CD4-positive, CD25-positive, alpha-beta regulatory T cell (primary cell): ENCODE results near the gene TRPC6. TPM values are rescaled to one million over a fixed set of nuclear protein-coding genes. Genes with fewer than 3 reads are reported as not detected.

Source experiments
- ATAC-seq, 2 donors: fragments of 150-1000 bp; cut with Tn5 transposase; one replicate each; pipeline ENCODE4 v1.10.0; 2021; ENCODE audit warnings: low read depth in 2 of 2, moderate number of reproducible peaks in 2 of 2, moderate library complexity in 1 of 2
- DNase-seq, 3 donors: peaks; one replicate each; pipeline versions ENCODE4 v3.0.0 to v3.0.0-alpha.2; 2012 to 2022; ENCODE audit warnings: mixed read lengths in 1 of 3
- H3K27ac ChIP-seq: one replicate; pipeline ENCODE4 v1.7.0; 2013; ENCODE audit warnings: mild to moderate bottlenecking, low read length; ENCODE audit not compliant: insufficient read depth, poor library complexity, severe bottlenecking
- H3K27me3 ChIP-seq: one replicate; pipeline ENCODE4 v1.7.0; 2013; ENCODE audit warnings: low read length; ENCODE audit not compliant: control insufficient read depth, insufficient read depth
- H3K36me3 ChIP-seq: one replicate; pipeline ENCODE4 v1.7.0; 2013; ENCODE audit warnings: mild to moderate bottlenecking, low read length, moderate library complexity; ENCODE audit not compliant: control insufficient read depth, insufficient read depth
- H3K4me1 ChIP-seq: 2 replicates; pipeline ENCODE4 v1.7.0; 2013; ENCODE audit warnings: mild to moderate bottlenecking, low read length; ENCODE audit not compliant: insufficient read depth, control insufficient read depth, poor library complexity, severe bottlenecking
- H3K4me3 ChIP-seq: one replicate; pipeline ENCODE4 v1.7.0; 2013; ENCODE audit warnings: low read depth, mild to moderate bottlenecking, low read length, moderate library complexity
- H3K9me3 ChIP-seq, 2 experiments: 1 replicate in 1 of 2; 2 replicates in 1 of 2; pipeline ENCODE4 v1.7.0; 2013; ENCODE audit warnings: low read length in 2 of 2, mild to moderate bottlenecking in 1 of 2, moderate library complexity in 1 of 2; ENCODE audit not compliant: control insufficient read depth in 2 of 2
- H3K27ac Mint-ChIP-seq, 3 donors: one replicate each; pipeline ENCODE4 v1.8.0; 2020 to 2022; ENCODE audit warnings: mild to moderate bottlenecking in 3 of 3, mixed read lengths in 3 of 3, moderate library complexity in 2 of 3
- H3K27me3 Mint-ChIP-seq: one replicate; pipeline ENCODE4 v1.8.0; 2022; ENCODE audit warnings: mild to moderate bottlenecking, mixed read lengths
- H3K36me3 Mint-ChIP-seq: one replicate; pipeline ENCODE4 v1.8.0; 2020; ENCODE audit warnings: mixed read lengths
- H3K4me1 Mint-ChIP-seq, 4 donors: one replicate each; pipeline ENCODE4 v1.8.0; 2020 to 2022; ENCODE audit warnings: mixed read lengths in 4 of 4, mild to moderate bottlenecking in 1 of 4
- H3K4me3 Mint-ChIP-seq, 4 donors: one replicate each; pipeline ENCODE4 v1.8.0; 2020 to 2022; ENCODE audit warnings: mild to moderate bottlenecking in 4 of 4, mixed read lengths in 4 of 4, moderate library complexity in 3 of 4
- H3K9me3 Mint-ChIP-seq, 7 donors: one replicate each; pipeline ENCODE4 v1.8.0; 2020 to 2022; ENCODE audit warnings: mixed read lengths in 7 of 7, mild to moderate bottlenecking in 3 of 7, moderate library complexity in 2 of 7
- polyA plus RNA-seq, 4 donors: library from polyadenylated mRNA; unstranded; fragments of 300-500 nt; fragmentation: Illumina TruSeq; gene quantifications; one replicate each; pipeline ENCODE4 v1.2.3, GENCODE V29; 2021
- total RNA-seq: library from RNA; stranded (reverse); gene quantifications from one replicate; pipeline ENCODE4 v1.2.3, GENCODE V29; 2022

The TRPC6 gene
- total and polyA plus RNA-seq, 5 donors from 2014 or later: not detected

DNA sequence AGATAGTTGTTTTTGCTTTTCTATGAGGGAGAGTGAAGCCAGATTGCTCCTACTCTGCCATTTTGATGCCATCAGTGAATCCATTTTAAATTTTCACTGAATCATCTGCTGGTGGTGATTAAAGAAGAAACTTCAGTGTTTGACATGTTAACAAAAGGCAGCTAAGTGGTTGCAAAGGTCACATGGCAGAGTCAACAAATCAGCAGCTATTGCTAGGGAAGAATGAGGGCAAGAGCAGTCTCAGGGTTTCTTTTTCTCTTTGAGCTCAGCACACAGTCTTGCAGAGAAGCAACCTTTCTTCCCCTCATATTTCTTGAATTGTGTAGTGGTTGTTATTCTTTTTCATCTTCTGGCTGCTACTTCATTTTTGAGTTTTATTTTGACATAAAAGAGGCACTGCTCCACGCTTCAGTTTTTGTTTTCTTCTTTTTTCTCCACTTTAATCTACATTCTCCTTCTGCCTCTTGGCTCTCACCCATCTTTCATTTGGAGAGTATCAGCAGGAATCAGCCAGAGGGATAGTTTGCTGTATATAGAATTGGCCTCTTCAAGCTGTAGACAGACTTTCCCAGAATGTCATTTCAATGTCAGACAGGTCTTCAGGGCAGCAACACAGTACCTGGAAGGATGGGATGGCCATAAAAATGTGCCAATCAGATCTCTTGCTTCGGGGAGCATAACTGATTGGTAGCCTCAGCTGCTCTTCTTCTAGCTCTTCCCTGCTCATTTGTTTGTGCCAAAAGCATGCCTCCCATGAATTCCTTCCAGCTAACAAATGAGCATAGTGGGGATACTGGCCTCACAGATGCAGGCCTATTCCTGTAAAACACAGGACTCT is 153.9 kb downstream of the TRPC6 start:
- peaks cover 3 to 52% (median 11%) of the 10 kb centered on the region in 7 donors for H3K9me3 Mint-ChIP-seq
- DNase-seq (no peak), ATAC-seq (no peak)
- Histone ChIP-seq H3K27me3 (no peaks in the 10 kb centered on the region), H3K4me3 (no peak overlapping the region), H3K9me3 (peaks cover 0 to 24% of the 10 kb centered on the region in 2 experiments), H3K36me3 (no peaks in the 10 kb centered on the region), H3K27ac (no peak overlapping the region), H3K4me1 (no peaks in the 10 kb centered on the region)
- no peak overlapping the region for H3K4me3 Mint-ChIP-seq
- no peaks in the 10 kb centered on the region for H3K36me3 Mint-ChIP-seq
- no peaks in the 10 kb centered on the region for H3K27me3 Mint-ChIP-seq
- no peaks in the 10 kb centered on the region for H3K4me1 Mint-ChIP-seq
- H3K27ac Mint-ChIP-seq: no peak overlapping the region

DNA sequence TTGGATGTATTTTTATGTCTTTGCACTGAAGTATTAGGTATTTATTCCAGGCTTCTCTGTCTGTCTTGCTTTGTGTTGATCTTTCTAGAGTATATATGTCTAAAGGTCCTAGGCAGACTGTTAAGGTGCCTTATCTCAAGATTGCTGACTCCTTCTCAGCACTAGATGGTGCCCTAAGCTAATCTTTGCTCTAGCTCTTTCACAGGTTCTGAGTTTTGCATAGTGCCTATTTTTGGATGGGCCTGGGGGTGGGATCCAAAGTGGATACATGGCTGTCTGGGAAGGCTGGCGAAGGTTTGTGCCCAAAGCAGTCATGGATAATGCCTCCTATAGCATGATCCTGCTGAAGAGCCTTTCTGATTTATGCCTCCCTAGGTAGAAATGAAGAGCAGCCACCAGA is 154.9 kb downstream of the TRPC6 start:
- H3K4me1 Mint-ChIP-seq: no peaks in the 10 kb centered on the region

DNA sequence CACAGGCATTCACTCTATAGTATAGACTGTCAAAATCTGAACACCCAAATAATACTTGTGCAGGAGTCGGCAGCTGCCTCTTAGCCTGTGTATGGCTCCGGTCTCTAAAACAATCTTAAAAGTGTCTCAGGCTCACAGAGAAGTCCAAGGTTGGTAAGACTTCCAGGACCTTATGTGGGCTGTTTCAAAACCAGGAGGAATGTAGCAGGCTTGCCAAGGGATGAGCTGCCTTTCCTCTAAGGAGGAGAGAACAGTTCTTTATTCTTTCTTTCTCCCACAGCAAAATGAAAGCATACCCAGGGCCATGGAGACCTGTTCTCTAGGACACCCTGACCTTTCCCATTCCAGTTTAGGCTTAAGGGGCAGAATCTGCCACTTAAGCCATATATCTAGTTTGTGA is 176.5 kb downstream of the TRPC6 start:
- Mint-ChIP-seq H3K27me3 (no peaks in the 10 kb centered on the region), H3K4me3 (no peak overlapping the region), H3K9me3 (peaks cover 0 to 15% (median 4%) of the 10 kb centered on the region in 7 donors), H3K27ac (no peak overlapping the region), H3K36me3 (no peaks in the 10 kb centered on the region), H3K4me1 (no peaks in the 10 kb centered on the region)
- Histone ChIP-seq H3K27ac (no peak overlapping the region), H3K9me3 (no peaks in the 10 kb centered on the region), H3K4me3 (no peak overlapping the region), H3K27me3 (no peaks in the 10 kb centered on the region), H3K36me3 (no peaks in the 10 kb centered on the region), H3K4me1 (no peaks in the 10 kb centered on the region)
- ATAC-seq (no peak), DNase-seq (no peak)

More for the DNA sequence above, 154.9 kb downstream of the TRPC6 start:
- Histone ChIP-seq H3K27ac (no peak overlapping the region), H3K36me3 (no peaks in the 10 kb centered on the region), H3K4me1 (no peaks in the 10 kb centered on the region), H3K27me3 (no peaks in the 10 kb centered on the region), H3K4me3 (no peak overlapping the region), H3K9me3 (peaks cover 0 to 24% of the 10 kb centered on the region in 2 experiments)
- no peak for DNase-seq
- Mint-ChIP-seq H3K36me3 (no peaks in the 10 kb centered on the region), H3K9me3 (peaks cover 3 to 52% (median 10%) of the 10 kb centered on the region in 7 donors), H3K27me3 (no peaks in the 10 kb centered on the region), H3K4me3 (no peak overlapping the region), H3K27ac (no peak overlapping the region)
- no peak for ATAC-seq
